GM12878 (cell line): Measurements from ENCODE around the gene OR4D2. TPM values are rescaled to one million over a fixed set of nuclear protein-coding genes. Genes with fewer than 3 reads are reported as not detected.

Source experiments
- ATAC-seq: fragments of 200-7000 bp; cut with Tn5 transposase; 3 replicates; pipeline ENCODE4 v1.9.1; 2020; ENCODE audit warnings: mild to moderate bottlenecking, moderate library complexity
- BruUV-seq: library from RNA; stranded (reverse); fragments of 400-500 nt; replicated peaks from 2 replicates; lab custom pipeline; 2021; lab: Mats Ljungman, UMichigan
- CTCF ChIA-PET: fragments of 300-600 bp; sonication (Branson Sonifier 250); formaldehyde crosslinking; extraction: SDS; loops from one replicate; lab custom pipeline; 2021; ENCODE audit warnings: inconsistent platforms; lab: Yijun Ruan, JAX
- POLR2A ChIA-PET: fragments of 350-600 bp; formaldehyde crosslinking; extraction: SDS; loops from one replicate; lab custom pipeline; 2021; ENCODE audit warnings: inconsistent platforms; lab: Charles Lee
- RAD21 ChIA-PET: fragments of 300-600 bp; sonication (Branson Sonifier 250); formaldehyde crosslinking; loops from one replicate; lab custom pipeline; 2023; ENCODE audit warnings: antibody characterized with exemption; ENCODE audit not compliant: unreplicated experiment; lab: Charles Lee
- SMC1A ChIA-PET: fragments of 300-600 bp; sonication (Branson Sonifier 250); formaldehyde crosslinking; loops from one replicate; lab custom pipeline; 2023; ENCODE audit not compliant: unreplicated experiment, uncharacterized antibody; lab: Charles Lee
- DNase-seq: peaks from one replicate; pipeline ENCODE4 v3.0.0-alpha.2; 2011; ENCODE audit warnings: low read depth, low spot score
- FAIRE-seq: peaks from 3 replicates; lab custom pipeline; 2011; peaks lifted over from hg19 to GRCh38; lab: Jason Lieb, UNC
- H2AFZ ChIP-seq: 2 replicates; pipeline ENCODE4 v1.6.0; 2011; ENCODE audit warnings: low read depth, low read length, control low read depth; ENCODE audit not compliant: control insufficient read depth
- H3K27ac ChIP-seq: 2 replicates; pipeline ENCODE4 v1.5.1; 2011; ENCODE audit warnings: control low read depth; ENCODE audit not compliant: control insufficient read depth, insufficient read depth
- H3K27me3 ChIP-seq, 2 experiments: replicated peaks in 1 of 2; 2 replicates each; pipeline versions ENCODE4 v1.6.0 to v1.6.1; 2011; ENCODE audit warnings: low read length in 1 of 2; ENCODE audit not compliant: control insufficient read depth in 2 of 2, insufficient read depth in 2 of 2
- H3K36me3 ChIP-seq, 2 experiments: 2 replicates each; pipeline ENCODE4 v1.5.1; 2011; ENCODE audit warnings: low read length in 1 of 2; ENCODE audit not compliant: control insufficient read depth in 2 of 2, insufficient read depth in 2 of 2
- H3K4me1 ChIP-seq: 2 replicates; pipeline ENCODE4 v1.6.1; 2011; ENCODE audit warnings: mild to moderate bottlenecking, low read length, moderate library complexity, mixed read lengths; ENCODE audit not compliant: control insufficient read depth, insufficient read depth
- H3K4me2 ChIP-seq: 2 replicates; pipeline ENCODE4 v1.6.0; 2011; ENCODE audit warnings: control low read depth; ENCODE audit not compliant: control insufficient read depth, insufficient read depth
- H3K4me3 ChIP-seq: fragments of 200-600 bp; sonication (generic); 2 replicates; pipeline ENCODE4 v1.5.1; 2016
- H3K79me2 ChIP-seq: 2 replicates; pipeline ENCODE4 v1.6.0; 2011; ENCODE audit warnings: low read length; ENCODE audit not compliant: control insufficient read depth, insufficient read depth
- H3K9ac ChIP-seq: 2 replicates; pipeline ENCODE4 v1.8.0; 2011; ENCODE audit warnings: low read length, control low read depth, mixed read lengths; ENCODE audit not compliant: control insufficient read depth, insufficient read depth
- H3K9me3 ChIP-seq: replicated peaks from 3 replicates; pipeline ENCODE4 v1.5.1; 2011; ENCODE audit warnings: mild to moderate bottlenecking, low read length; ENCODE audit not compliant: control insufficient read depth, insufficient read depth
- H4K20me1 ChIP-seq: 2 replicates; pipeline ENCODE4 v1.6.0; 2011; ENCODE audit not compliant: control insufficient read depth, insufficient read depth
- BRCA1 ChIP-seq: IDR thresholded peaks from 2 replicates; pipeline ENCODE4 v1.6.1; 2011; ENCODE audit warnings: low read depth, low read length, improper control_type of control experiment
- CREM ChIP-seq: IDR thresholded peaks from 2 replicates; pipeline ENCODE4 v1.6.1; 2014; ENCODE audit warnings: antibody characterized with exemption, low read depth
- IKZF1 ChIP-seq: fragments of 450-650 bp; conservative IDR thresholded peaks from 2 replicates; pipeline ENCODE4 v1.6.1; 2017; ENCODE audit warnings: antibody characterized with exemption, mild to moderate bottlenecking
- LARP7 ChIP-seq: fragments of 450-650 bp; IDR thresholded peaks from 2 replicates; pipeline ENCODE4 v1.6.1; 2017; ENCODE audit warnings: mild to moderate bottlenecking
- NFYA ChIP-seq: IDR thresholded peaks from 2 replicates; pipeline ENCODE4 v1.6.1; 2011; ENCODE audit warnings: low read depth, mild to moderate bottlenecking, low read length, improper control_type of control experiment, borderline replicate concordance
- RBBP5 ChIP-seq: fragments of 200-600 bp; sonication (generic); conservative IDR thresholded peaks from 2 replicates; pipeline ENCODE4 v1.6.1; 2016
- SMAD5 ChIP-seq: IDR thresholded peaks from 2 replicates; pipeline ENCODE4 v1.6.1; 2016; ENCODE audit warnings: antibody characterized with exemption, low read depth
- SP1 ChIP-seq: IDR thresholded peaks from one replicate; pipeline ENCODE4 v1.6.1; 2011; ENCODE audit warnings: low read depth, low read length
- STAT3 ChIP-seq: IDR thresholded peaks from 2 replicates; pipeline ENCODE4 v1.6.1; 2011; ENCODE audit warnings: low read depth, low read length, improper control_type of control experiment
- WRNIP1 ChIP-seq: IDR thresholded peaks from 2 replicates; pipeline ENCODE4 v1.6.1; 2011; ENCODE audit warnings: low read depth, low read length, improper control_type of control experiment, borderline replicate concordance
- YY1 ChIP-seq: IDR thresholded peaks from 2 replicates; pipeline ENCODE4 v1.6.1; 2011; ENCODE audit warnings: low read depth, mild to moderate bottlenecking, low read length
- ZBED1 ChIP-seq: IDR thresholded peaks from 2 replicates; pipeline ENCODE4 v1.6.1; 2016; ENCODE audit warnings: borderline replicate concordance
- ZNF384 ChIP-seq: IDR thresholded peaks from 2 replicates; pipeline ENCODE4 v1.6.1; 2012; ENCODE audit warnings: low read depth, mild to moderate bottlenecking, low read length, improper control_type of control experiment, borderline replicate concordance
- WGBS: methylation state at CpG from one replicate; pipeline ENCODE4 v1.1.6; 2016; ENCODE audit warnings: low lambda C conversion rate; ENCODE audit not compliant: insufficient replicate concordance, insufficient coverage; ENCODE audit errors: missing lambda C conversion rate; 5-methylcytosine and 5-hydroxymethylcytosine counted together
- in situ Hi-C: fragments of 300-500 bp; cut with MboI; formaldehyde crosslinking; loops from 9 replicates; pipeline ENCODE4 v1.14.3; 2018; ENCODE audit warnings: mixed read lengths
- intact Hi-C: fragments of 100-400 bp; cut with micrococcal nuclease; formaldehyde crosslinking; loops from one replicate; pipeline ENCODE4 v1.14.2; 2022; ENCODE audit not compliant: unreplicated experiment
- polyA plus RNA-seq, 11 experiments: library from polyadenylated mRNA; depleted of rRNA in 4 of 11; unstranded in 6 of 11; stranded (reverse) in 5 of 11; fragments of >200 nt; fragmentation: Nextera tagmentation in 4 of 11; fragmentation: Illumina TruSeq in 1 of 11; extraction: Ambion mirVana in 4 of 11; extraction: Trizol in 1 of 11; gene quantifications; 1 replicate in 1 of 11; 2 replicates in 10 of 11; pipeline versions ENCODE4 v1.2.1 to v1.2.3, GENCODE V29; 2011 to 2016; ENCODE audit warnings: inconsistent platforms in 2 of 11, missing spikeins in 2 of 11, low read depth in 1 of 11
- total RNA-seq, 4 experiments: library from RNA; depleted of rRNA in 3 of 4; stranded (reverse); fragments of >200 nt in 3 of 4; fragmentation: Illumina TruSeq in 1 of 4; extraction: Trizol in 1 of 4; gene quantifications; 2 replicates each; pipeline versions ENCODE4 v1.2.1 to v1.2.3, GENCODE V29; 2013 to 2021
- TF ChIP-seq, protein P1 (sequence below): fragments of 450-650 bp; formaldehyde crosslinking; IDR thresholded peaks from 2 replicates; pipeline ENCODE4 v1.4.0; 2022; ENCODE audit warnings: mild to moderate bottlenecking, moderate library complexity
- TF ChIP-seq, protein P2 (sequence below): fragments of 450-650 bp; IDR thresholded peaks from 2 replicates; pipeline ENCODE4 v1.6.1; 2017; ENCODE audit warnings: mild to moderate bottlenecking, moderate library complexity
- TF ChIP-seq, protein P3 (sequence below): fragments of 450-650 bp; IDR thresholded peaks from 2 replicates; pipeline ENCODE4 v1.6.1; 2017; ENCODE audit warnings: borderline replicate concordance

The OR4D2 gene
- total and polyA plus RNA-seq, 10 of the 15 experiments (the other 5 are each of a cell fraction or from before 2014, with no cell fraction given), result 0.04 TPM; not detected in 9

DNA sequence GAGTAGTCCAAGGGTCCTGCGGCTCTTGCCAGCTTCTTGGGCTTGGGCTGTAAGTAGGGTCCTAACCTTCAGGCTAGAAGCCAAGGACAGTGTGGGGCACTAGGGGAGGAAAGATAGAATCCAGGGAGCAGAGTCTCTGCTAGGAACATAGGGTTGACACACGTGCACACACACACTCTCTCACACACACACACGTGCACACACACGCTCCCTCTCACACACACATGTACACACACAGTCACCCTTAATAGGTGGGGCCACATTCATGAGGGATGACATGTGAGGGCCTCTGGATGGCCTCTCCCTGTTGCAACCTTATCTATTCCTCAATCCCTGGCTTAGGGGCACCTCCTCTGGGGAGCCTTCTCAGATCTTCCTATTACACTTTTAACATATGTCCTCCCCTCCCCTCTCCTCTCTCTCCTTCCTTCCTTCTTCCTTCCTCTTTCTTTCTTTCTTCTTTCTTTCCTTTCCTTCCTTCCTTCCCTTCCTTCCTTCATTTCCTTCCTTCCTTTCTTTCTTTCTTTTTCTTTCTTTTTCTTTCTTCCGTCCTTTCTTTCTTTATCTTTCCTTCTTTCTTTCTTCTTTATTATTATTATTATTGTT is 28.8 kb downstream of the OR4D2 start:
- ChIA-PET POLR2A (no interaction called here), RAD21 (no interaction called here), CTCF (interaction anchor here (0.6 kb wide), 1 partner anchor 824 kb away, joined by 3 read pairs; no protein-coding TSS in a partner anchor), SMC1A (no interaction called here)
- FAIRE-seq (no peak), DNase-seq (no peak), ATAC-seq (no peak)
- in situ Hi-C loops, result no loop called here
- H3K4me3 ChIP-seq, result no peak overlapping the region
- H3K27me3 ChIP-seq, result peaks cover 0 to 4% of the 10 kb centered on the region in 2 experiments; a peak in 2 of 4 replicates
- H3K9me3 ChIP-seq, result no peaks in the 10 kb centered on the region
- intact Hi-C loops, result no loop called here
- peaks cover 3% of the 10 kb centered on the region for H3K4me1 ChIP-seq
- BruUV-seq, result no TSS peak
- H4K20me1 ChIP-seq, result no peaks in the 10 kb centered on the region
- no peak overlapping the region for H2AFZ ChIP-seq
- H3K9ac ChIP-seq, result no peak overlapping the region
- H3K4me2 ChIP-seq, result no peak overlapping the region
- H3K79me2 ChIP-seq, result no peaks in the 10 kb centered on the region
- no peak overlapping the region for H3K27ac ChIP-seq
- 46% methylated on average over 5 of the region's 5 CpGs for WGBS
- no peaks in the 10 kb centered on the region for H3K36me3 ChIP-seq
- no peak for TF ChIP-seq SMAD5
- no peak for TF ChIP-seq LARP7
- TF ChIP-seq BRCA1, result no peak
- TF ChIP-seq, protein P1, sequence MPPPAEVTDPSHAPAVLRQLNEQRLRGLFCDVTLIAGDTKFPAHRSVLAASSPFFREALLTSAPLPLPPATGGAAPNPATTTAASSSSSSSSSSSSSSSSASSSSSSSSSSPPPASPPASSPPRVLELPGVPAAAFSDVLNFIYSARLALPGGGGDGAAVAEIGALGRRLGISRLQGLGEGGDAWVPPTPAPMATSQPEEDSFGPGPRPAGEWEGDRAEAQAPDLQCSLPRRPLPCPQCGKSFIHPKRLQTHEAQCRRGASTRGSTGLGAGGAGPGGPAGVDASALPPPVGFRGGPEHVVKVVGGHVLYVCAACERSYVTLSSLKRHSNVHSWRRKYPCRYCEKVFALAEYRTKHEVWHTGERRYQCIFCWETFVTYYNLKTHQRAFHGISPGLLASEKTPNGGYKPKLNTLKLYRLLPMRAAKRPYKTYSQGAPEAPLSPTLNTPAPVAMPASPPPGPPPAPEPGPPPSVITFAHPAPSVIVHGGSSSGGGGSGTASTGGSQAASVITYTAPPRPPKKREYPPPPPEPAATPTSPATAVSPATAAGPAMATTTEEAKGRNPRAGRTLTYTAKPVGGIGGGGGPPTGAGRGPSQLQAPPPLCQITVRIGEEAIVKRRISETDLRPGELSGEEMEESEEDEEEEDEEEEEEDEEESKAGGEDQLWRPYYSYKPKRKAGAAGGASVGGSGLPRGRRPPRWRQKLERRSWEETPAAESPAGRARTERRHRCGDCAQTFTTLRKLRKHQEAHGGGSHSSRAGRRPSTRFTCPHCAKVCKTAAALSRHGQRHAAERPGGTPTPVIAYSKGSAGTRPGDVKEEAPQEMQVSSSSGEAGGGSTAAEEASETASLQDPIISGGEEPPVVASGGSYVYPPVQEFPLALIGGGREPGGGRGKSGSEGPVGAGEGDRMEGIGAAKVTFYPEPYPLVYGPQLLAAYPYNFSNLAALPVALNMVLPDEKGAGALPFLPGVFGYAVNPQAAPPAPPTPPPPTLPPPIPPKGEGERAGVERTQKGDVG, result no peak
- TF ChIP-seq, protein P2, sequence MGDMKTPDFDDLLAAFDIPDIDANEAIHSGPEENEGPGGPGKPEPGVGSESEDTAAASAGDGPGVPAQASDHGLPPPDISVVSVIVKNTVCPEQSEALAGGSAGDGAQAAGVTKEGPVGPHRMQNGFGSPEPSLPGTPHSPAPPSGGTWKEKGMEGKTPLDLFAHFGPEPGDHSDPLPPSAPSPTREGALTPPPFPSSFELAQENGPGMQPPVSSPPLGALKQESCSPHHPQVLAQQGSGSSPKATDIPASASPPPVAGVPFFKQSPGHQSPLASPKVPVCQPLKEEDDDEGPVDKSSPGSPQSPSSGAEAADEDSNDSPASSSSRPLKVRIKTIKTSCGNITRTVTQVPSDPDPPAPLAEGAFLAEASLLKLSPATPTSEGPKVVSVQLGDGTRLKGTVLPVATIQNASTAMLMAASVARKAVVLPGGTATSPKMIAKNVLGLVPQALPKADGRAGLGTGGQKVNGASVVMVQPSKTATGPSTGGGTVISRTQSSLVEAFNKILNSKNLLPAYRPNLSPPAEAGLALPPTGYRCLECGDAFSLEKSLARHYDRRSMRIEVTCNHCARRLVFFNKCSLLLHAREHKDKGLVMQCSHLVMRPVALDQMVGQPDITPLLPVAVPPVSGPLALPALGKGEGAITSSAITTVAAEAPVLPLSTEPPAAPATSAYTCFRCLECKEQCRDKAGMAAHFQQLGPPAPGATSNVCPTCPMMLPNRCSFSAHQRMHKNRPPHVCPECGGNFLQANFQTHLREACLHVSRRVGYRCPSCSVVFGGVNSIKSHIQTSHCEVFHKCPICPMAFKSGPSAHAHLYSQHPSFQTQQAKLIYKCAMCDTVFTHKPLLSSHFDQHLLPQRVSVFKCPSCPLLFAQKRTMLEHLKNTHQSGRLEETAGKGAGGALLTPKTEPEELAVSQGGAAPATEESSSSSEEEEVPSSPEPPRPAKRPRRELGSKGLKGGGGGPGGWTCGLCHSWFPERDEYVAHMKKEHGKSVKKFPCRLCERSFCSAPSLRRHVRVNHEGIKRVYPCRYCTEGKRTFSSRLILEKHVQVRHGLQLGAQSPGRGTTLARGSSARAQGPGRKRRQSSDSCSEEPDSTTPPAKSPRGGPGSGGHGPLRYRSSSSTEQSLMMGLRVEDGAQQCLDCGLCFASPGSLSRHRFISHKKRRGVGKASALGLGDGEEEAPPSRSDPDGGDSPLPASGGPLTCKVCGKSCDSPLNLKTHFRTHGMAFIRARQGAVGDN, result no peak
- no peak for TF ChIP-seq NFYA
- no peak for TF ChIP-seq RBBP5
- no peak for TF ChIP-seq ZNF384
- TF ChIP-seq ZBED1, result no peak
- TF ChIP-seq STAT3, result no peak
- no peak for TF ChIP-seq SP1
- TF ChIP-seq, protein P3, sequence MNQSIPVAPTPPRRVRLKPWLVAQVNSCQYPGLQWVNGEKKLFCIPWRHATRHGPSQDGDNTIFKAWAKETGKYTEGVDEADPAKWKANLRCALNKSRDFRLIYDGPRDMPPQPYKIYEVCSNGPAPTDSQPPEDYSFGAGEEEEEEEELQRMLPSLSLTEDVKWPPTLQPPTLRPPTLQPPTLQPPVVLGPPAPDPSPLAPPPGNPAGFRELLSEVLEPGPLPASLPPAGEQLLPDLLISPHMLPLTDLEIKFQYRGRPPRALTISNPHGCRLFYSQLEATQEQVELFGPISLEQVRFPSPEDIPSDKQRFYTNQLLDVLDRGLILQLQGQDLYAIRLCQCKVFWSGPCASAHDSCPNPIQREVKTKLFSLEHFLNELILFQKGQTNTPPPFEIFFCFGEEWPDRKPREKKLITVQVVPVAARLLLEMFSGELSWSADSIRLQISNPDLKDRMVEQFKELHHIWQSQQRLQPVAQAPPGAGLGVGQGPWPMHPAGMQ, result no peak
- no peak for TF ChIP-seq CREM
- no peak for TF ChIP-seq IKZF1
- no peak for TF ChIP-seq WRNIP1
- TF ChIP-seq YY1, result no peak
